T-helper 17 cell (primary cell): Measurements from ENCODE around the gene ATPAF1. TPM values are rescaled to one million over a fixed set of nuclear protein-coding genes. Genes with fewer than 3 reads are reported as not detected.
A peak's percentile ranks its signal among the peaks of the same experiment; 100 is the strongest.
"Not testable (repeated sequence)": the region's sequence is repeated elsewhere in the genome, so short reads cannot be mapped to it uniquely, and the experiment has no call there.

Experiments used
- ATAC-seq: fragments of 150-1000 bp; cut with Tn5 transposase; 2 replicates; pipeline ENCODE4 v1.10.0; 2021; ENCODE audit warnings: mild to moderate bottlenecking, moderate library complexity
- DNase-seq, 3 donors: peaks; one replicate each; pipeline versions ENCODE4 v3.0.0 to v3.0.0-alpha.2; 2020 to 2021
- H3K9me3 ChIP-seq: one replicate; pipeline ENCODE4 v1.7.0; 2013; ENCODE audit warnings: low read length, mild to moderate bottlenecking; ENCODE audit not compliant: control insufficient read depth, poor library complexity, severe bottlenecking
- H3K27ac Mint-ChIP-seq: one replicate; pipeline ENCODE4 v1.8.0; 2022; ENCODE audit warnings: mild to moderate bottlenecking, moderate library complexity, mixed read lengths
- H3K27me3 Mint-ChIP-seq: one replicate; pipeline ENCODE4 v1.8.0; 2022; ENCODE audit warnings: mixed read lengths
- H3K36me3 Mint-ChIP-seq: one replicate; pipeline ENCODE4 v1.8.0; 2022; ENCODE audit warnings: low read depth, mixed read lengths
- H3K4me1 Mint-ChIP-seq: one replicate; pipeline ENCODE4 v1.8.0; 2022; ENCODE audit warnings: mild to moderate bottlenecking, mixed read lengths
- H3K4me3 Mint-ChIP-seq: one replicate; pipeline ENCODE4 v1.8.0; 2022; ENCODE audit warnings: mild to moderate bottlenecking, moderate library complexity, mixed read lengths
- total RNA-seq, 4 donors: library from RNA in 2 of 4; stranded (reverse) in 2 of 4; gene quantifications; one replicate each; pipeline ENCODE4 v1.2.3 and lab custom pipeline; 2022 to 2026

ATPAF1 gene
- total RNA-seq, 2 donors from 2014 or later: 19.7 to 21.5 TPM

DNA sequence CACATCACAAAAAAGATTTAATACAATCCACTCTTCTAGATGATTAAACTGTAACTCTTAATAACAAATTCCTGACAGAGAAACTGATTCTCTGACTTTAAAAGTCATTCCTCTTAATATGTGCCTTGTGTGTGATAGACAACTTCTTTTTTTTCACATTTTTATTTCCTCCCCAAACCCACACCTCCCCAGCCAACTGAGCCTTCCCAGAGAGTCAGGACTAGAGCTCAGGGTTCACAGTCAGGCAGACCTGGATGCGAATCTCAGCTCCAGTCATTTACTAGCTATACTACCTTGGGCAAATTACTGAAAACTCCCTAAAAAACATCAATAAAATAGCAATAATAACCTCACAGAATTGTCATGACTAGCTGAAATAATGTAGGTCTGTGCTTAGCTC lies 14.2 kb downstream of the ATPAF1 start:
- H3K9me3 ChIP-seq: no peaks in the 10 kb centered on the region
- Mint-ChIP-seq H3K27me3 (no peaks in the 10 kb centered on the region), H3K27ac (no peak overlapping the region), H3K4me1 (peaks cover 2% of the 10 kb centered on the region), H3K4me3 (no peak overlapping the region), H3K36me3 (peaks cover 16% of the 10 kb centered on the region)
- no peak for DNase-seq
- no peak for ATAC-seq

DNA sequence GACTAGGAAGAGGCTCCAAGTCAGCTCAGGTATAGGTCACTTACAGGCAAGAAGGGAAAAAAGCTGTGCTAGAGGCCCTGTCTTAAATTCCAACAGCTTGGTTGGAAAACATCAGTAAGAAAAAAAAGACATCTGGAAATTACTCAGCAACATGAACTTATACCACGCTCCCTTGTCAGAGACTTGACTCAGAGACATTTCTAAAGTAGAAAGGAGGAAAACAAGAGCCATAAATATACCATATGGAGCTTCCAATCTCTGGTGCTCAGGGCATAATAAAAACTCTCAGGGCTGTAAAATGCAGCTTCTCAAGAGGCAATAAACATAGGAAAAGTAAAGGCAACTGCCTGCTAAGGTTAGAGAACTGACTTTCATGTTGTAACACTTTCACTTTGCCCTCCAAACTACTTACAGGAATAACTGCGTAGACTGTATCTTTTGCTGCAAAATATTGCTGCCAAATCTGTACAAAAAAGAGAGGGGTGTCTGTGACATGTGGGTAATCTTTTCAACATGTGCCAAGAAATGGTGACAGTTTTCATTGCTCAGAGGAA lies 14.7 kb downstream of the ATPAF1 start:
- Mint-ChIP-seq H3K36me3 (peaks cover 16% of the 10 kb centered on the region), H3K27me3 (no peaks in the 10 kb centered on the region), H3K4me1 (peaks cover 2% of the 10 kb centered on the region), H3K27ac (no peak overlapping the region), H3K4me3 (no peak overlapping the region)
- ATAC-seq (no peak), DNase-seq (no peak)
- H3K9me3 ChIP-seq: no peaks in the 10 kb centered on the region

- Mint-ChIP-seq H3K4me3 (no peak overlapping the region), H3K36me3 (peaks cover 13% of the 10 kb centered on the region), H3K27me3 (no peaks in the 10 kb centered on the region), H3K27ac (no peak overlapping the region), H3K4me1 (peaks cover 2% of the 10 kb centered on the region)
- DNase-seq (no peak), ATAC-seq (no peak)
- no peaks in the 10 kb centered on the region for H3K9me3 ChIP-seq
These were observed 15.7 kb downstream of the ATPAF1 start for GRCh38 chr1:46652321-46653100.

DNA sequence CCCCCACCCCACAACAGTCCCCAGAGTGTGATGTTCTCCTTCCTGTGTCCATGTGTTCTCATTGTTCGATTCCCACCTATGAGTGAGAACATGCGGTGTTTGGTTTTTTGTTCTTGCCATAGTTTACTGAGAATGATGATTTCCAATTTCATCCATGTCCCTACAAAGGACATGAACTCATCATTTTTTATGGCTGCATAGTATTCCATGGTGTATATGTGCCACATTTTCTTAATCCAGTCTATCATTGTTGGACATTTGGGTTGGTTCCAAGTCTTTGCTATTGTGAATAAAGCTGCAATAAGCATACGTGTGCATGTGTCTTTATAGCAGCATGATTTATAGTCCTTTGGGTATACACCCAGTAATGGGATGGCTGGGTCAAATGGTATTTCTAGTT lies 17.0 kb downstream of the ATPAF1 start:
- not testable (repeated sequence) for H3K9me3 ChIP-seq, H3K27ac Mint-ChIP-seq, H3K4me1 Mint-ChIP-seq, DNase-seq, H3K4me3 Mint-ChIP-seq, H3K27me3 Mint-ChIP-seq, ATAC-seq
- H3K36me3 Mint-ChIP-seq: peaks cover 13% of the 10 kb centered on the region

GRCh38 chr1:46650491-46650890 lies 17.7 kb downstream of the ATPAF1 start:
- H3K4me1 Mint-ChIP-seq: peaks cover 2% of the 10 kb centered on the region
- no peak overlapping the region for H3K4me3 Mint-ChIP-seq

GRCh38 chr1:46649764-46650163 lies 18.4 kb downstream of the ATPAF1 start:
- ATAC-seq (no peak), DNase-seq (no peak)
- Mint-ChIP-seq H3K36me3 (peaks cover 8% of the 10 kb centered on the region), H3K4me1 (peaks cover 2% of the 10 kb centered on the region), H3K4me3 (no peak overlapping the region), H3K27ac (no peak overlapping the region), H3K27me3 (no peaks in the 10 kb centered on the region)
- no peaks in the 10 kb centered on the region for H3K9me3 ChIP-seq

More at GRCh38 chr1:46650491-46650890, 17.7 kb downstream of the ATPAF1 start:
- no peaks in the 10 kb centered on the region for H3K9me3 ChIP-seq
- ATAC-seq (no peak), DNase-seq (no peak)
- Mint-ChIP-seq H3K27me3 (no peaks in the 10 kb centered on the region), H3K36me3 (peaks cover 9% of the 10 kb centered on the region), H3K27ac (no peak overlapping the region)

DNA sequence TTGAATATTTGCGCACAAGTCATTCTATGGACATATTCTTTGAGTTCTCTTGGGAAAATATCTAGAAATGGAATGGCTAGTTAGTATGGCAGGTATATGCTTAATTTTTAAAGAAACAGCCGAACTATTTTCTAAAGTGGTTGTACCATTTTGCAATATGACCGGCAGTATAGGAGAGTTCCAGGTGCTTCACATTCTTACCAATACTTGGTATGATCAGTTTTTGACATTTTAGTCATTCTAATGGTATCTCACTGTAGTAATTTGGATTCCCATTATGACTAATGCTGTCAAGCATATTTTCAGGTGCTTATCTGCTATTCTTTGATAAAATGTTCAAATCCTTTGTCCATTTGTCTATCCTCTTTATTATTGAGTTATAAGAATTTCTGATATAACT lies 20.6 kb downstream of the ATPAF1 start:
- Mint-ChIP-seq H3K27me3 (no peaks in the 10 kb centered on the region), H3K36me3 (peaks cover 5% of the 10 kb centered on the region), H3K4me3 (no peak overlapping the region), H3K4me1 (no peaks in the 10 kb centered on the region), H3K27ac (no peak overlapping the region)
- no peaks in the 10 kb centered on the region for H3K9me3 ChIP-seq
- ATAC-seq (no peak), DNase-seq (no peak)

GRCh38 chr1:46646844-46647243 lies 21.3 kb downstream of the ATPAF1 start:
- Mint-ChIP-seq H3K4me1 (no peaks in the 10 kb centered on the region), H3K27ac (peak overlapping the region; percentile 16), H3K27me3 (no peaks in the 10 kb centered on the region), H3K36me3 (peaks cover 4% of the 10 kb centered on the region), H3K4me3 (no peak overlapping the region)
- ATAC-seq (no peak), DNase-seq (no peak)
- no peaks in the 10 kb centered on the region for H3K9me3 ChIP-seq

- Mint-ChIP-seq H3K4me3 (no peak overlapping the region), H3K4me1 (no peaks in the 10 kb centered on the region), H3K36me3 (peaks cover 9% of the 10 kb centered on the region), H3K27ac (peak overlapping the region; percentile 16), H3K27me3 (no peaks in the 10 kb centered on the region)
- no peak for ATAC-seq
- H3K9me3 ChIP-seq: no peaks in the 10 kb centered on the region
- DNase-seq: no peak
These were observed 21.8 kb downstream of the ATPAF1 start for GRCh38 chr1:46646331-46646730.

DNA sequence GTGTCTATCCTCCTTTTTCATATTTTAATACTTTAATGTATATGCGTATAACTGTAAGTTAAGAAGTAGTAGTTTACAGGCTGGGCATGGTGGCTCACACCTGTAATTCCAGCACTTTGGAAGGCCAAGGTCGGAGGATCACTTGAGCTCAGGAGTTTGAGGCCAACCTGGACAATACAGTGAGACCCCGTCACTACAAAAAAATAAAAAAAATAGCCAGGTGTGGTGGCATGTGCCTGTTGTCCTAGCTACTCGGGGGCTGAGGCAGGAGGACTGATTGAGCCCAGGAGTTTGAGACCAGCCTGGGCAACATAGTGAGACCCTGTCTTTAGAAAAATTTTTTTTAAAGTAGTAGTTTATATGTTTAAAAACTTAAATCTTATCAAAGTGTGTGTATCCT lies 22.3 kb downstream of the ATPAF1 start:
- H3K9me3 ChIP-seq: no peaks in the 10 kb centered on the region
- ATAC-seq: no peak
- Mint-ChIP-seq H3K27me3 (no peaks in the 10 kb centered on the region), H3K36me3 (peaks cover 10% of the 10 kb centered on the region), H3K4me3 (no peak overlapping the region), H3K4me1 (peaks cover under 1% of the 10 kb centered on the region), H3K27ac (no peak overlapping the region)
- DNase-seq: no peak

GRCh38 chr1:46643368-46643775 lies 24.8 kb downstream of the ATPAF1 start:
- no peak overlapping the region for H3K27ac Mint-ChIP-seq
- H3K9me3 ChIP-seq: no peaks in the 10 kb centered on the region
- peaks cover 3% of the 10 kb centered on the region for H3K4me1 Mint-ChIP-seq
- H3K27me3 Mint-ChIP-seq: no peaks in the 10 kb centered on the region
- no peak overlapping the region for H3K4me3 Mint-ChIP-seq
- ATAC-seq (no peak), DNase-seq (no peak)
- H3K36me3 Mint-ChIP-seq: peaks cover 23% of the 10 kb centered on the region

DNA sequence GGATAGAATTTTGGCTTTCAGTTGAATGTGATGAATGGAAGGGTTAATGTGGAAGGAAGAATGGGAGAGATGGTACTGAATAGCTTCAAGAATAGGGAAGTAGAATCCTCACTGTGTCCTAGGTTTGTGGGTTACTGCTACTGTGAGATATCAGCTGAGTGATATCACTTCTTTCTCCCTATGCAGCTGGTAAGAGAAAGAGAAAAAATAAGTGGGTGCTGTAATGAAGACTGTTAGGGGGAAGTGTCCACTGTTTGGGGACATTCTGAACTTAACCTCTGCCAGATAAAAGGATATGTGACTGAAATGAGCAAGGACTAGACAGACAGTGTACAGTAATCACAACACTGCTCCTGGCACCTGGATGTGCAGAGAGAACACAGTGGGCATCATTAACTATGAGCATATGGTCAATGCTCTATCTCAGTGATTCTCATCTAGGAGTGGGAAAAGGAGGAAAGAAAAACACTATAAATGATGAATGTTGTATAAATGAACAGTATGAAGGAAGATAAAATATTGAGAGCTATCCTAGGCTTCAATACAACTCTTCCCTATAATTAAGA lies 26.0 kb downstream of the ATPAF1 start:
- Mint-ChIP-seq H3K4me3 (no peak overlapping the region), H3K27ac (no peak overlapping the region), H3K27me3 (no peaks in the 10 kb centered on the region), H3K4me1 (peaks cover 3% of the 10 kb centered on the region), H3K36me3 (peaks cover 23% of the 10 kb centered on the region)
- no peak for DNase-seq
- no peak for ATAC-seq
- no peaks in the 10 kb centered on the region for H3K9me3 ChIP-seq

DNA sequence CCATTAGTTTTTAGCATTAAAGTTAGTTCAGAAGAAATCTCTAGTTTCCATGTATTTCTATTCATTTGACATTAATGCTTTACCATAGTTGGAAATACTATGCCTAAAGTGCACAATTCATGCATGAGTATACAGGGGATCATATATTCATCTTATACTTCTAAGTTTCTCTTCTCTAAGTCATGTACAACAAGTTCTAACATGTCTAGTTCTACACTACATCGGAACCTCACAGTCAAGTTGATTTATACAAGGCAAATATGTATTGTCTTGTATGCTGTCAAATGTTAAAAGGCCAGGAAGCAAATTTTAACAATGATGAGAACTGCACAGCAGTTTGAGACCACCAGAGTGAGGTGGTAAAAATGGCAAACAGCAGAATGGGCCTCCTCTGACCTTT lies 28.6 kb downstream of the ATPAF1 start:
- Mint-ChIP-seq H3K27ac (no peak overlapping the region), H3K4me3 (no peak overlapping the region), H3K27me3 (no peaks in the 10 kb centered on the region), H3K36me3 (peaks cover 23% of the 10 kb centered on the region), H3K4me1 (peaks cover 5% of the 10 kb centered on the region)
- DNase-seq: no peak
- no peaks in the 10 kb centered on the region for H3K9me3 ChIP-seq
- no peak for ATAC-seq

GRCh38 chr1:46638921-46639320 lies 29.2 kb downstream of the ATPAF1 start:
- Mint-ChIP-seq H3K4me3 (no peak overlapping the region), H3K4me1 (peaks cover 5% of the 10 kb centered on the region), H3K27ac (no peak overlapping the region), H3K36me3 (peaks cover 28% of the 10 kb centered on the region), H3K27me3 (no peaks in the 10 kb centered on the region)
- DNase-seq (no peak), ATAC-seq (no peak)
- H3K9me3 ChIP-seq: no peaks in the 10 kb centered on the region
